ENCODE results near the gene PCED1B.

DNA sequence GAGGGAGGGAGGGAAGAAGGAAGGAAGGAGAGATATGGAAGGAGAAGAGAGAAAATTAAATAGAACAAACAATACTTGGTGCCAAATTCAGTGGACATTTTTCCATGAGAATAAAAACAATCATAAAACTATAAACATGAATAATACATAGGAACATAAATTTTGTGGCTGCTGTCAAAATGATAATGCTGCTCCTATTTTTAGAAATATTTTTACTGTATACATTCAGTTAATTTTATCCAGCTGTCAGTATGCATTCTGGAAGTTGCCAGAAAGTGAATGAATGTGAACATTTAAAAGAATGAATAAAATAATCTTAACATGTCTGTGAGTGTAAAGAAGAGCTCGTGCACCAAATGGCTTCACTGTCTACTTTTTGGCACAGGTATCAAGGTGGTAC, 13.9 kb upstream of the PCED1B start:
- TF ChIP-seq, protein P1, sequence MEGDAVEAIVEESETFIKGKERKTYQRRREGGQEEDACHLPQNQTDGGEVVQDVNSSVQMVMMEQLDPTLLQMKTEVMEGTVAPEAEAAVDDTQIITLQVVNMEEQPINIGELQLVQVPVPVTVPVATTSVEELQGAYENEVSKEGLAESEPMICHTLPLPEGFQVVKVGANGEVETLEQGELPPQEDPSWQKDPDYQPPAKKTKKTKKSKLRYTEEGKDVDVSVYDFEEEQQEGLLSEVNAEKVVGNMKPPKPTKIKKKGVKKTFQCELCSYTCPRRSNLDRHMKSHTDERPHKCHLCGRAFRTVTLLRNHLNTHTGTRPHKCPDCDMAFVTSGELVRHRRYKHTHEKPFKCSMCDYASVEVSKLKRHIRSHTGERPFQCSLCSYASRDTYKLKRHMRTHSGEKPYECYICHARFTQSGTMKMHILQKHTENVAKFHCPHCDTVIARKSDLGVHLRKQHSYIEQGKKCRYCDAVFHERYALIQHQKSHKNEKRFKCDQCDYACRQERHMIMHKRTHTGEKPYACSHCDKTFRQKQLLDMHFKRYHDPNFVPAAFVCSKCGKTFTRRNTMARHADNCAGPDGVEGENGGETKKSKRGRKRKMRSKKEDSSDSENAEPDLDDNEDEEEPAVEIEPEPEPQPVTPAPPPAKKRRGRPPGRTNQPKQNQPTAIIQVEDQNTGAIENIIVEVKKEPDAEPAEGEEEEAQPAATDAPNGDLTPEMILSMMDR (IDR thresholded peaks at IDR 0.05) = no peak
- TF ChIP-seq FOXJ3 (CRISPR knock-in tag; IDR thresholded peaks at IDR 0.05; ENCODE audit: borderline replicate concordance) (no peak), MAX (CRISPR knock-in tag; IDR thresholded peaks at IDR 0.05) (no peak), GABPB1 (CRISPR knock-in tag; IDR thresholded peaks at IDR 0.05) (no peak), ZNF219 (CRISPR knock-in tag; IDR thresholded peaks at IDR 0.05; ENCODE audit: borderline replicate concordance) (no peak), TCF7 (CRISPR knock-in tag; IDR thresholded peaks at IDR 0.05; ENCODE audit: low read depth) (no peak)

All from WTC11 (cell line).